PFSK-1 (cell line): ENCODE results near the gene CASD1.

Source experiments
- FOXP2 ChIP-seq: optimal IDR thresholded peaks from 2 replicates; pipeline ENCODE3; 2011; ENCODE audit warnings: borderline replicate concordance, control low read depth, inconsistent platforms; ENCODE audit not compliant: insufficient read depth; ENCODE audit errors: extremely low read length, extremely low read depth
- POLR2AphosphoS5 ChIP-seq: IDR thresholded peaks from 2 replicates; pipeline ENCODE4 v1.6.1; 2012; ENCODE audit warnings: low read depth, mild to moderate bottlenecking, control low read depth, low read length, moderate library complexity
- SIN3A ChIP-seq: IDR thresholded peaks from 2 replicates; pipeline ENCODE4 v1.6.1; 2012; ENCODE audit warnings: mild to moderate bottlenecking, low read length, moderate library complexity, borderline replicate concordance; ENCODE audit not compliant: insufficient read depth
- TAF1 ChIP-seq: IDR thresholded peaks from 2 replicates; pipeline ENCODE4 v1.6.1; 2012; ENCODE audit warnings: low read length, control low read depth, borderline replicate concordance; ENCODE audit not compliant: insufficient read depth
- TF ChIP-seq, protein P1 (sequence below), 2 experiments: IDR thresholded peaks; 2 replicates each; pipeline versions ENCODE4 v1.6.1 to v1.8.0; 2011 to 2012; ENCODE audit warnings: low read depth in 2 of 2, low read length in 2 of 2, control low read depth in 1 of 2, inconsistent platforms in 1 of 2, mild to moderate bottlenecking in 1 of 2, moderate library complexity in 1 of 2; ENCODE audit not compliant: insufficient read depth in 1 of 2

CASD1 gene

GRCh38 chr7:94514140-94514889 is 4.7 kb downstream of the CASD1 start:
- TF ChIP-seq TAF1 = no peak

DNA sequence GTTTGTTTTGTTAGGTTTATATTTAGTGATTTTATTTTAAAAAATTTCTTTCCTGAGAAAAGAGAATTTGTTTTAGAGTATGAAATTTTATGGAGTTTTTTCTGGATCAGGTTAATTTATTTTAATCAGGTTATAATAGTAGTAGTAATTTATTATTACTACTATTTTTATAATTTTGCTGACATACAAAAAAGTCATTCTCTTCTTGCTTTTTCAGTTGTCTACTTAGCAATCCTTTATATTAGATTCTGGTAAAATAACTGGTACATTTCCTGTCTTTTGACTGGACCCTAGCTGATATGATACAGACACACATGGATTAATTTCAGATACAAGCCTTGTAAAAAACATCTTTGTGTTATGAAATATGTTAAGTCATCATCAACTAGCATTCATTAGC is 5.3 kb downstream of the CASD1 start:
- TF ChIP-seq TAF1 (no peak), FOXP2 (no peak), POLR2AphosphoS5 (no peak), SIN3A (no peak)
- TF ChIP-seq, protein P1, sequence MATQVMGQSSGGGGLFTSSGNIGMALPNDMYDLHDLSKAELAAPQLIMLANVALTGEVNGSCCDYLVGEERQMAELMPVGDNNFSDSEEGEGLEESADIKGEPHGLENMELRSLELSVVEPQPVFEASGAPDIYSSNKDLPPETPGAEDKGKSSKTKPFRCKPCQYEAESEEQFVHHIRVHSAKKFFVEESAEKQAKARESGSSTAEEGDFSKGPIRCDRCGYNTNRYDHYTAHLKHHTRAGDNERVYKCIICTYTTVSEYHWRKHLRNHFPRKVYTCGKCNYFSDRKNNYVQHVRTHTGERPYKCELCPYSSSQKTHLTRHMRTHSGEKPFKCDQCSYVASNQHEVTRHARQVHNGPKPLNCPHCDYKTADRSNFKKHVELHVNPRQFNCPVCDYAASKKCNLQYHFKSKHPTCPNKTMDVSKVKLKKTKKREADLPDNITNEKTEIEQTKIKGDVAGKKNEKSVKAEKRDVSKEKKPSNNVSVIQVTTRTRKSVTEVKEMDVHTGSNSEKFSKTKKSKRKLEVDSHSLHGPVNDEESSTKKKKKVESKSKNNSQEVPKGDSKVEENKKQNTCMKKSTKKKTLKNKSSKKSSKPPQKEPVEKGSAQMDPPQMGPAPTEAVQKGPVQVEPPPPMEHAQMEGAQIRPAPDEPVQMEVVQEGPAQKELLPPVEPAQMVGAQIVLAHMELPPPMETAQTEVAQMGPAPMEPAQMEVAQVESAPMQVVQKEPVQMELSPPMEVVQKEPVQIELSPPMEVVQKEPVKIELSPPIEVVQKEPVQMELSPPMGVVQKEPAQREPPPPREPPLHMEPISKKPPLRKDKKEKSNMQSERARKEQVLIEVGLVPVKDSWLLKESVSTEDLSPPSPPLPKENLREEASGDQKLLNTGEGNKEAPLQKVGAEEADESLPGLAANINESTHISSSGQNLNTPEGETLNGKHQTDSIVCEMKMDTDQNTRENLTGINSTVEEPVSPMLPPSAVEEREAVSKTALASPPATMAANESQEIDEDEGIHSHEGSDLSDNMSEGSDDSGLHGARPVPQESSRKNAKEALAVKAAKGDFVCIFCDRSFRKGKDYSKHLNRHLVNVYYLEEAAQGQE (IDR thresholded peaks at IDR 0.05; ENCODE audit: insufficient read depth in 1 of 2, low read depth in 2 of 2, low read length in 2 of 2) = no peak

DNA sequence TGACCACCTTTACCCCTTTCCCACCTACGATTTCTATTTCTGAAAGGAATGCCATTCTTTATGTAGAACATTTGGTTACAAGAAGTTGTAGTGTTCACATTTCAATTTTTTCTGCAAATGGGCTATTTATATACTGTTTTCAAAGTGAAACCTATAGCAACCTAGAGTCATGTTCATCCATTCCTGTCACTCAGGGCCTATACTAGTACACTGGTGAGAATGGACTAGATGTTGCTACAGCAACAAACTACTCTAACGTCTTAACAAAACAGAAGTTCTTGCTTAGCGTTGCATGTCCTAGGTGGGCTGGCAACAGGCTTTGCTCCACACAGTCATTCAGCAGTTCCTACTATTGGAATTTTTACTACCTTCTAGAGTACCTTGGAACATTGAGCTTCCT is 16.3 kb downstream of the CASD1 start:
- TF ChIP-seq, protein P1 (IDR thresholded peaks at IDR 0.05; ENCODE audit: insufficient read depth in 1 of 2, low read depth in 2 of 2, low read length in 2 of 2) = no peak
- TF ChIP-seq POLR2AphosphoS5 = no peak
- TF ChIP-seq FOXP2 = no peak
- TF ChIP-seq SIN3A = no peak
- TF ChIP-seq TAF1 = no peak

- TF ChIP-seq FOXP2 (no peak), TAF1 (no peak), SIN3A (no peak), POLR2AphosphoS5 (no peak)
- TF ChIP-seq, protein P1 (IDR thresholded peaks at IDR 0.05; ENCODE audit: insufficient read depth in 1 of 2, low read depth in 2 of 2, low read length in 2 of 2) = no peak
Measured at GRCh38 chr7:94529516-94529915, 19.9 kb downstream of the CASD1 start.

DNA sequence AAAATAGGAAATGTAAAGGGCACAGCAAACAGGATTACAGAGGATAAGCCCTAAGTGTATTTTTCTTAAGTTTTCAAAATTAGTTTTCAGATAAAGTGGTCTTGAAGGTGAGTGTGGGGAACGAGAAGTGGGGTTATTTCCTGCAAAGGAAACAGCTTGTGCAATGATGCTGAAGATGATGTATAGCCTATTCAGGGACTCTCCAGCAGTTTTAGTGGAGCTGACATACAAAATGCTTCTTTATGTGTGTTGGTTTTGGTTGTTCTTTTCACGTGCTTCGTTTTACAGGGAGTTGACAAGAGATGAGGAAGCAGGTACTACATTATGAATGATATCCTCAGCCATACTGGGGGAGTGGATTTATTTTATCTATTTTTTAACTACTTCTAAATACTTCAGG is 20.5 kb downstream of the CASD1 start:
- TF ChIP-seq, protein P1 (IDR thresholded peaks at IDR 0.05; ENCODE audit: insufficient read depth in 1 of 2, low read depth in 2 of 2, low read length in 2 of 2) = no peak
- TF ChIP-seq POLR2AphosphoS5 (no peak), TAF1 (no peak), SIN3A (no peak), FOXP2 (no peak)
